Airway epithelial cell (primary cell): ENCODE measurements around the gene BLMH. TPM values are rescaled to one million over a fixed set of nuclear protein-coding genes. Genes with fewer than 3 reads are reported as not detected.

Experiments used
- total RNA-seq: library from RNA; depleted of rRNA; stranded (reverse); fragments of >200 nt; gene quantifications from 2 replicates; pipeline ENCODE4 v1.2.3, GENCODE V29; 2015

BLMH gene, protein sequence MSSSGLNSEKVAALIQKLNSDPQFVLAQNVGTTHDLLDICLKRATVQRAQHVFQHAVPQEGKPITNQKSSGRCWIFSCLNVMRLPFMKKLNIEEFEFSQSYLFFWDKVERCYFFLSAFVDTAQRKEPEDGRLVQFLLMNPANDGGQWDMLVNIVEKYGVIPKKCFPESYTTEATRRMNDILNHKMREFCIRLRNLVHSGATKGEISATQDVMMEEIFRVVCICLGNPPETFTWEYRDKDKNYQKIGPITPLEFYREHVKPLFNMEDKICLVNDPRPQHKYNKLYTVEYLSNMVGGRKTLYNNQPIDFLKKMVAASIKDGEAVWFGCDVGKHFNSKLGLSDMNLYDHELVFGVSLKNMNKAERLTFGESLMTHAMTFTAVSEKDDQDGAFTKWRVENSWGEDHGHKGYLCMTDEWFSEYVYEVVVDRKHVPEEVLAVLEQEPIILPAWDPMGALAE
- total RNA-seq: 19.6 and 23.1 TPM in 2 replicates

DNA sequence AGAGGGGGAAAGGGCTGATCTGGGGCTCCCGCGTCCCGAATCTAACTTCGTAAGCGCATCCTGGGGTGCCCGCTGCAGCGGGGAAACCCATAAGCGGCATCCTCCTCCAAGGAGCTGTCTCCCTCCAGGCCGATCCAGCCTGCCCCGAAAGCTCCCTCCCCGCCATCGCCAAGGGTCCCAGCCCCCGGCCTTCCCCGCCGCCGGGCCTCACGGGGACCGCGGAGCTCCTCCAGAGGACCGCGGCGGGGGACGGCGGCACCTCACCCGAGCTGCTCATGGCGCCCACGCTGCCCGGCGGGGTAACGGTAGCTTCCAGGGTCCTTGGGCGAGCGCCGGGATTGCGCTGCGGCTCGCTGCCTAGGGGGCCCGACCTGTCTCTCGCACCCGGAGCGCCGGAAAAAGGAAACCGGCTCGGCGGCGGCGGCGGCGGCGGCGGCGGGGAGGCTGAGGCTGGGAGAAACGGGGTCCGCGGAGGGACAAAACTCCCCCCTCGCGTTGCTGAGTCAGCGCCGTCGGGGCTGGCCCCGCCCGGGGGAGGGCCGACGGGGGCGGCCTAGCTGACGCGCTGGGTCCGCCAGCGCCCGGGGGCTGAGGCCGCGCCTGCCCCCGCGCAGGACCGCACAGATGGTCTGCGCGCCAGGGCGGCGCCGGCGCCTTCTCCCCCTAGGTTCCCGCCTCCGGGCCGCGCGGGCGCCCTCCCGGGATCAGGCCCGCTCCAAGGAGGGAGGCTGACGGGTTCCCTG lies at the start of gene BLMH:
BLMH (minus strand) TSS at position 402 of the 743 bp plus-strand sequence; CDS start at position 277, 125 bp downstream.

DNA sequence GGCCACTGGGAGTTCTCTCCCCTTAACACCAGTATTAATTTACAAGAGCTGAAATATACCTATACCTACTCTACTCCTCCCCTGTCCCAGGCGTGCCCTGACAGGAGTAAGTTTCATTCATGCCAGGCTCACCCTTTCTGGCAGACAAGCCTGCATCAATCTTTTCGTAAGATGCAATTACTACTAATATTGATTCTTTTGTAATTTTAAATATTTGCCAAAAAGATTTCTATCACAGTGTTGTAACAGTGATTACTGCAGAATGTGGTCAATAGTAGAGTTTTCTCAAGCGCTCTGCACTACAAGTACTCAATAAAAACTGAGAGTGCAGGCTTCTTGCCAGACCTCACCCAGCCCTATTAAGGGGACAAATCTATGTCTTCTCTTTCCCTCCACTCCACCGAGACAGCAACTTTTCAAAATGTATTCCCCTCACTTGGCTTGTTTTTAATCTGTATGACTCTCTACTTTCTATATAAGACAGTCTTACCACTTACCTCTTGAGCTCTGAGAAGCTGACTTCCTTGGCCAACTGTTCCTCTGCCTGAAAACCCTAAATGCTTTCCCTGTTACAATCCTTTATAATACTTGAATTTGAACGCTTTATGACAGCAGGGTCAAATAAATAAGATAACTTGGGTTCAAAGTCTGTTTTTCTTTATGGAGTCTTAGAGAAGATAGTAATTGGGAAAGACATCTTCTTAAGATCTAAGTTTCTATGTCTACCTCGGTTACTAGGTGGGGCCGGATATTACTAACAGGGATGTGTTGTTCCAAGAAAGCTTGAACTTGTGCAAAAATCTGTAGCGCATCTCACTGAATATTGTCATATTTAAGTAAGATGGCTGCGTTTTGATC lies 42.0 kb upstream of the BLMH start, which contains the start of gene TMIGD1:
TMIGD1 (minus strand) TSS at position 555 of the 858 bp plus-strand sequence. CDS start 1,924 bp downstream, outside the sequence.

DNA sequence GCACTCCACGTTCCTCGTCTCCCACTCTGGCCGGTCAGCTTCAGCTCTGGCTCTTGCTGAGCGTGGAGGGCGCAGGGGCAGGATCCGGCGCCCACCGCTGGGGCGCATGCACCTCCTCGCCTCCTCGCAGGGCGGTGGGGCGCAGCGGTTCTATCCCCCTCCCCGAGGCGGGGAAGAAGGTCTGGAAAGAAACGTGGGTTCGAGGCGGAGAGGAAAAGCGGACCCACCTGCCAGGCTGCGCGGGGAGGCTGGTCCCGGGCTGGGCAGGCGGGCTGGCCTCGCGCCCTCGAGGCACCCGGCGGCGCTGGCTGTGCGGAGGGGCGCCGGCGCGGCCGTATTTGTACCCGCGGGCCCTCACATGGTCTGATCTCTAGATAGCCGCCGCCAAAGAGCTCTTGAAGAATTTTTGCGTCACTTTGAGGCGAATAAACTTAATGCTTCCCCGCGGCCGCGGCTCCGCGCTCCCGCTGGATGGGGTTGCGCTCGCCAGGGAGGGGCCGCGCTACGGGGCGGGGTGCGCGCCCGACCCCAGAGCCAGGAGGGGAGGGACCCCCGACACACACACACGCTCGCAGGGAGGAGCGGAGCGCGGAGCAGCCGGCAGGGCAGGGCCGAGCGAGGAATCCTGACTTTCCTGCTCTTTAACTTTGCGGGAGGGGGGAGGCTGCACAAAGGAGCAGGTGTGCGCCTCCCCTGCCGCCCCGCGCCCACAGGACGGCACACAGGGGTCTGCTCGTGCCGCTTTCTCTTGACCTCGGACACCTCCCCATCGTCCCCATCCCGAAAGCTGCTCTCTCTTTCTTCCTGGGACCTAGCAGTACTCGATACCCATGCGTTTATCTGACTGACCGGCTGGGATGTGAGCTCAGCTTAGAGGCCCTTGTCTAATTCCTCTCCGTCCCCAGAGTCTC lies 56.1 kb downstream of the BLMH start, which contains the start of gene SLC6A4:
SLC6A4 (minus strand) TSS at position 312 of the 911 bp plus-strand sequence. CDS start 13,739 bp downstream, outside the sequence.

Other genes with a start within 250 kb of the BLMH start
- gene NSRP1, start 175.1 kb downstream of the BLMH start, total RNA-seq: 7.5 and 12.3 TPM in 2 replicates
- 0.14 and 0.46 TPM in 2 replicates for gene SLC6A4, start 56.2 kb downstream of the BLMH start, total RNA-seq
- gene TMIGD1, start 42.1 kb upstream of the BLMH start, total RNA-seq: not detected in 2 replicates
- gene CPD, start 87.0 kb upstream of the BLMH start, total RNA-seq: 71.0 and 119 TPM in 2 replicates
- 11.5 and 20.2 TPM in 2 replicates for gene GOSR1, start 185.5 kb upstream of the BLMH start, total RNA-seq